DND-41 (cell line): ENCODE measurements around the gene BRPF1.

Experiments
- EZH2 ChIP-seq: IDR thresholded peaks from 3 replicates; pipeline ENCODE4 v1.6.1; 2012; ENCODE audit warnings: borderline replicate concordance, low read depth, mild to moderate bottlenecking, moderate library complexity, low read length, inconsistent platforms; ENCODE audit not compliant: severe bottlenecking
- TF ChIP-seq, protein P1 (sequence below): IDR thresholded peaks from 2 replicates; pipeline ENCODE4 v1.5.1; 2012; ENCODE audit warnings: borderline replicate concordance, low read length, moderate library complexity, mild to moderate bottlenecking; ENCODE audit not compliant: poor library complexity, severe bottlenecking; ENCODE audit errors: extremely low read depth

DNA sequence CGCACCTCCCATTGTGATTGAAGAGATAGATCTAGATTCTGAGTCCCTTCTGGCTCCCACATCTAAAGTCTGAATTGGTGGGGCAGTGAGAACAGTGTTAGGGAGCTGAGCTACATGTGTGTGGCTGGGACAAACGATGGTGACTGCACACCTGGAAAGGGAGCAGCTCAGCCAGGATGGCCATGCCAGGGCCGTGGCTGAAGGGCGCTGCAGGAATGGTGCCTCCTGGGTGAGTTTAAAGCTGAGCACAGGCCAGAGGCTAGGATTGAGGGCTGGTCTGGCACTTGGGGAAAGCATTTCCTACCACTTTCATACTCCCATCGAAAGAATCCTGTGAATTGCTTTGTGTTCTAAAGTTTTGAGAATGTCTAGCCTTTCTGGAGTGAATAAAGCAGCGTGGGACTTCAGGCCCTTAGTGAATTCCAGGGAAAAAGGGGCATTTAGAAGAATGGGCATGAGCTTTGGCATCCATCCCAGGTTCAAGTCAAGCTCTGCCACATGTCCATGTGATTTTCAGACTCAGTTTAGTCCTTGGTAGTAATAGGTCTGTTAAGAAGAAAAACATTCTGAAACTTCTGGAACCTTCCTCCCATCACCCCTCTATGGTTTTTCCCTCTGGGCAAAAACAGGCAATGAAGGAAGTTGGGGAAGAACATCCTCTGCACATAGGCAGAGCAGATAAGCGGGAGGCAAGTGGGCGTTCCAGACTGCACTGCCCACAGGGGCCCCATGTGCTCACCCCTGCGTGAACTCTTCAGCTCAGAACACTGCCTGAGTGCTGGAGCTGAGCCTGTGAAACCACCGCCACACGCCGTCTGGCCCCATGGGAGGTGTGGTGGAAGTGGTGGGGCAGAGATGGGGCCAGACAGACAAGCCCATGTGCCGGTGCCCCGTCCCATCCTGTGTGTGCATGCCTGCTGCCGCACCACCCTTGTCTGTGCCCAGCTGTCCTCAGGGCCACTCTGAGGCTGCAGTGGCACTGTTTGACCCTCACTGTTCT, 40.8 kb upstream of the BRPF1 start:
- TF ChIP-seq, protein P1, sequence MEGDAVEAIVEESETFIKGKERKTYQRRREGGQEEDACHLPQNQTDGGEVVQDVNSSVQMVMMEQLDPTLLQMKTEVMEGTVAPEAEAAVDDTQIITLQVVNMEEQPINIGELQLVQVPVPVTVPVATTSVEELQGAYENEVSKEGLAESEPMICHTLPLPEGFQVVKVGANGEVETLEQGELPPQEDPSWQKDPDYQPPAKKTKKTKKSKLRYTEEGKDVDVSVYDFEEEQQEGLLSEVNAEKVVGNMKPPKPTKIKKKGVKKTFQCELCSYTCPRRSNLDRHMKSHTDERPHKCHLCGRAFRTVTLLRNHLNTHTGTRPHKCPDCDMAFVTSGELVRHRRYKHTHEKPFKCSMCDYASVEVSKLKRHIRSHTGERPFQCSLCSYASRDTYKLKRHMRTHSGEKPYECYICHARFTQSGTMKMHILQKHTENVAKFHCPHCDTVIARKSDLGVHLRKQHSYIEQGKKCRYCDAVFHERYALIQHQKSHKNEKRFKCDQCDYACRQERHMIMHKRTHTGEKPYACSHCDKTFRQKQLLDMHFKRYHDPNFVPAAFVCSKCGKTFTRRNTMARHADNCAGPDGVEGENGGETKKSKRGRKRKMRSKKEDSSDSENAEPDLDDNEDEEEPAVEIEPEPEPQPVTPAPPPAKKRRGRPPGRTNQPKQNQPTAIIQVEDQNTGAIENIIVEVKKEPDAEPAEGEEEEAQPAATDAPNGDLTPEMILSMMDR: no peak
- TF ChIP-seq EZH2: no peak
